Ishikawa (cell line): ENCODE measurements around the gene RAD51B.

ENCODE experiments used
- CREB1 ChIP-seq: IDR thresholded peaks from 2 replicates; pipeline ENCODE4 v1.6.1; 2012; ENCODE audit warnings: low read depth
- EGR1 ChIP-seq: IDR thresholded peaks from 2 replicates; pipeline ENCODE4 v1.6.1; 2012
- EP300 ChIP-seq: IDR thresholded peaks from 2 replicates; pipeline ENCODE4 v1.6.1; 2012; ENCODE audit warnings: borderline replicate concordance
- NFIC ChIP-seq: IDR thresholded peaks from 2 replicates; pipeline ENCODE4 v1.6.1; 2012
- RAD21 ChIP-seq: IDR thresholded peaks from 2 replicates; pipeline ENCODE4 v1.6.1; 2012; ENCODE audit warnings: low read depth
- TAF1 ChIP-seq: IDR thresholded peaks from 2 replicates; pipeline ENCODE4 v1.6.1; 2012; ENCODE audit warnings: low read depth, mild to moderate bottlenecking
- TEAD4 ChIP-seq: IDR thresholded peaks from 2 replicates; pipeline ENCODE4 v1.6.1; 2012
- YY1 ChIP-seq: IDR thresholded peaks from 2 replicates; pipeline ENCODE4 v1.6.1; 2012; ENCODE audit warnings: low read depth
- TF ChIP-seq, protein P1 (sequence below): IDR thresholded peaks from 2 replicates; pipeline ENCODE4 v1.6.1; 2012

DNA sequence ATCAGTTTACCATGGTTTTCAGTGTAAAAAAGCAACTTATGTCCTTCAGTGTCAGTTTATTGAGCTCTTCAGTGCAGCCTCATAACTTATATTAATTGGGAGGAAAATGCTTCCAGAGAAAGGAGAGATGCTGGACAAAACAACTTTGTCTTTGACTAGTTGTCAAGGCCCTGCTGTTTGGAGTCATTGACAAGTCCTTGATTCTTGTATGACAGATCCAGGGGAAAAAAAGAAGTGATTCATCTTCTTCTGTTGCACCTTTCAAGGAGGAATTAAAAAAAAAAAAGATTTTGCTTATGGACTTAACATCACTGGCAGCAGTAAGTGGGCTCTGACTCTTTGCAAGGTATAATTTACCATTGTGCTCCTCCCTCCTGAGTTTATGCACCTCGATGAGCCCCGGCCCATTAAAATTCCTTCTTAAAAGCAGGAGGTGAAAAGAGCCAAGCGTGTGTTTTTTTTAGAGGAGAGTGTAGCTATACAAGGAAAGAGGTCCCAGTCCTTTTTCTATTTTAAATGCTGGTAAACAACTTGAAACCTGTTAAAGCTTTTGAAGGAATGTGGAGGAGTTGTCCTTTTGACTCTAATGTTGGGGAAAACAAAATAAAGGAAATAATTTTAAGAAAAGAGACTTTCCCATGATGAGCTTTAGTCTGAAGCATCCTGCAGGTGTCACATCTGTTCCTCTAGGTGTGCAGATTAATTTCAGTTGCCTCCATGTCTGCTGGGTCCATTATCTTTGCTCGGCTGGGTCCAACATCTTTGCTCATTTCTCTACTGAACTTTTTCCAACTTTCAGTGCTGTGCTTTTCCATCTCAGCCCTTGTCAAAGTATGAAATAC lies 431.6 kb downstream of the RAD51B start:
- TF ChIP-seq CREB1 (no peak), RAD21 (peak; percentile 23; the same call in 1 of the 2 replicates), TEAD4 (peak; percentile 90), NFIC (peak; percentile 78), EP300 (peak; percentile 92), TAF1 (no peak), YY1 (no peak; the same call in 1 of the 2 replicates), EGR1 (no peak)
- TF ChIP-seq, protein P1, sequence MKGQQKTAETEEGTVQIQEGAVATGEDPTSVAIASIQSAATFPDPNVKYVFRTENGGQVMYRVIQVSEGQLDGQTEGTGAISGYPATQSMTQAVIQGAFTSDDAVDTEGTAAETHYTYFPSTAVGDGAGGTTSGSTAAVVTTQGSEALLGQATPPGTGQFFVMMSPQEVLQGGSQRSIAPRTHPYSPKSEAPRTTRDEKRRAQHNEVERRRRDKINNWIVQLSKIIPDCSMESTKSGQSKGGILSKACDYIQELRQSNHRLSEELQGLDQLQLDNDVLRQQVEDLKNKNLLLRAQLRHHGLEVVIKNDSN, result no peak
